Effector CD4-positive, alpha-beta T cell (primary cell): ENCODE data around the gene COL15A1.

Source experiments
- DNase-seq: peaks from one replicate; pipeline ENCODE4 v3.0.0-alpha.2; 2020

The COL15A1 gene

DNA sequence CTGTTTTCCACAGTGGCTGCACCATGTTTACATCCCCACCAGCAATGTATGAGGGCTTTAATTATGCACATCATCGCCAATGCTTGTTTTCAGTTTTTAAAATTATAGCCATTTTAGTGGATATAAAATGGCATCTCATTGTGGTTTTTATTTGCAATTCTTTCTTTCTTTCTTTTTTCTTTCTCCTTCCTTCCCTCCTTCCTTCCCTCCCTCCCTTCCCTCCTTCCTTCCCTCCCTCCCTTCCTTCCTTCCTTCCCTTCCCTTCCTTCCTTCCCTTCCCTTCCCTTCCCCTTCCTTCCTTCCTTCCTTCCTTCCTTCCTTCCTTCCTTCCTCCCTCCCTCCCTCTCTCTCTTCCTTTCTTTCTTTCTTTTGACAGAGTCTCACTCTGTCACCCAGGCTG lies 6.6 kb downstream of the COL15A1 start:
- DNase-seq, result no peak

DNA sequence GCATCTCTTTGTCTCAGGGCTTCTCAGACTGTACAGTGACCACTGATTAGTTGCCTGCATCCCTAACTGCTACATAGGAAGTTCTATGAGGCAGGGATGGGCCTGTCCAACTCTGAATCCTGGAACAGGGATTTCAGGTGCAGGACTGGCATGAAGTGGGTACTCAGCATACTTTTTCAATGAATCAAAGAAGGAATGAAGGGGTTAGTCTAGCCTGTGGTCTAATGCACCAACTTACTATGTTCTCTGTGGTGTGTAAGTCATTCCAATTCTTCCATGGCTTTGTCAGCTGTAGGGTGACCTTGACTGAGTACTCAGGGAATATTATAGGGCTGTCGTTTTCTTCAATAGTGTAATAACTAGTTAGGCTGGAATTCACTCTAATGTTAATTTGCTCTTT lies 8.3 kb downstream of the COL15A1 start:
- DNase-seq, result no peak

DNA sequence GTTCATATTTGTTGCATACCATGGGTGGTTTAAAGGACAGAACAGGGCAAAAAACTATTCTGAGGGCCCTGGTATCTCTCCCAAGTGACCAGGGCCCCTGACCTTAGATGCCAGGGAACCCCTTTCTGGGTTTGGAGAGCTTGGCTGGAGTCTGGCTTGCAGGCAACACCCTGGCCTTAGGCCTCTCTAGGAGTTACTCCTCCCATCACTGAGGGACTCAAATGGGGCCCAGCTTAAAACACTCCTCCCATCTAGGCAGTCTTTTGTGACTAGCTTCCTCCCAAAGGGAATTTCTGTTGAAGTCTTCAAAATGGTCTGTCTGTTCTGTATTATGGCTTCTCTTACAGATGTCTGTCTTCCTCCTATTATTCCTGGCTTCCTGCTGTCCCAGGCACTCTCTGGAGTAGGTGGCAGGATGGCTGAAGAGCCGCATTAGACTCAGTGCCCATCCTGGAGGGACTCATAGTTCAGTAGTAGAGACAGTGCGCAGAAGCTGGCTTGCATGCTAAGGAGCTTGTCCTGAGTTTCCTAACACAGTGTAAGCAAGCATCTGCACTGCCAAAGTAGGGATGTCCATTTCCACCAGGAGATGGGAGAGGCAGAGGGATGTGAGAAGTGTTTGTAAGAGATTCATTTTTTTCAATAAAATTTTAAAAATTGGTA lies 10.0 kb downstream of the COL15A1 start:
- no peak for DNase-seq

DNA sequence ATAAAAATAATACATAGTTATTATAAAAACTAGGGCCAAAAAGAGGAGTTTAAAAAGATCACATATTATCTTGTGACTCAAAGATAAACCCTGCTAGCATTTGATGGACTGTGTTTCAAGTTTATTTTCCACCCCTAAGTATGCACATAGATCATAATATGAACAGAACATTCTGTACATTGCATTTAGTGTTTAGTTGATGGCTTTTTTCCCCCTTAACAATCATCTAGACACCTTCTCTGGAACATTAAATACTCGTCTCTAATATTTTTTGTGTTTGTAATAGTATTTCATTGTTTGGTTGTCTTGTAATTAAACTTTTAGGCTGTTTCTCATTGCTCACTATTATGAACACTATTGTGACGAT lies 10.5 kb downstream of the COL15A1 start:
- DNase-seq, result no peak

DNA sequence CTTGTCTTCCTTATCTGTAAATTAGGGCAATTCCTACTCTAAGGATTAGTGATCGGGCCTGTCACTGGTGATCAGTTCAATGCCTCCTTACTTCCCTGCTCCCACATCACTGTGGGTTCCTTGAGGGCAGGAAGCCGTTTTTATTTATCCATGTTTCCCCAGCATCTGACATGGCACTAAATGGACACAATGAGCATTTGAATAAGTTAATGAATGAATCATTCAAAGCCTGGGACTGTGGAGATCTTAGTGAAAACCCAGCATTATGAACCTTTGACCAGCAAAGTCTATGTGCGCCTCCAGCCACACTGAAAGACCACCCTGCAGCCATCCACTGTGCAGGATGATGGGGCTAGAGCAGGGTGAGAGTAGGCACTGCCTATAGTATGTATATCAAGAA lies 11.6 kb downstream of the COL15A1 start:
- DNase-seq, result no peak

DNA sequence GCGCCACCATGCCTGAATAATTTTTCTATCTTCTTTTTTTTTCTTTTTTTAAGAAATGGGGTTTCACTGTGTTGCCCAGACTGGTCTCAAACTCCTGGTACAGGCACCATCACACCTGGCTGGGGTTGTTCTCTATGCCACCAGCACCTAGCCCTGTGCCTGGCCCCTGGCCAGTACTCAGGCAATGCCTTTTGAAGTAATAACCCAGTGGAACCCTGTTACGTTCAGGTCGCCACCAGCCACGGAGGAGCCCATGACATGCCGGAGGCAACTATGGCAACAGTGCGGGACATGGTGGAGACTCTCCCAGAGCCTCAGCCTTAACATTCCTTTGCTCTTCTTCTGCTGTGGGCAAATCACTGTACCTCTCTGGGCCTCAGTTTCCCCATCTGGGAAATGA lies 14.1 kb downstream of the COL15A1 start:
- no peak for DNase-seq

DNA sequence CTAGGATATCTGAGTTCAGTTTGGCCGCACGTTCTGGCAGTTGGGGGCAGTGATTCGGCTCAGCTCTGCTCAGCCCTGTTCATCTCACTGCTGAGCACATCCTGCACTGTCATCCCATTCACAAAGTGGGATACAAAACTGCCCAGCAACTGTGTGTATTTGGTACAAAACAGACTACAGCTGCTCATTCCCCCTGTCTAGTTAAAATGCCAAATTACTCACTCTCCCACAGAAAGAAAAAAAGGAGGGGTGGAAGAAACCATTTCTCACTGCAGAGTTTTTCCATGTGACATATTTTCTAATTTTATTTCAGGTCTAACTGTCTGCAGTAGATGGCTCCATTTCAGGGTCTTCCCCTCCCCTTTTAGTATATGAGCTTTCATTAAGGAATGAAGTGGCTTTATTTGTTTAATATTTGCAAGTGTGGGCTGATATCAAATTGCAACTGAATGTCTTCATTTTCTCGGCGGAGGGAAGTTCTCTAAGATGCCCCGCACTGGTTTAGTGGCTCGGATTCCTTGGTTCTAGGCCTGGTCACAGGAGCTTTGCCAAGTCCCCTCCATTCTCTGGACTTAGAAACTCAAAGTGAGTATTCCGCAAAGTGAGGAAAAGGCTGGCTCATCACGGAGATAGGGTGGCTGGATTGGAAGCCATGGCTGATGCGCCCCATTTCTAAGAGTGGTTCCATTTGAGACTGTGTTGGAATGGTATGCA lies 14.7 kb downstream of the COL15A1 start:
- DNase-seq, result no peak

DNA sequence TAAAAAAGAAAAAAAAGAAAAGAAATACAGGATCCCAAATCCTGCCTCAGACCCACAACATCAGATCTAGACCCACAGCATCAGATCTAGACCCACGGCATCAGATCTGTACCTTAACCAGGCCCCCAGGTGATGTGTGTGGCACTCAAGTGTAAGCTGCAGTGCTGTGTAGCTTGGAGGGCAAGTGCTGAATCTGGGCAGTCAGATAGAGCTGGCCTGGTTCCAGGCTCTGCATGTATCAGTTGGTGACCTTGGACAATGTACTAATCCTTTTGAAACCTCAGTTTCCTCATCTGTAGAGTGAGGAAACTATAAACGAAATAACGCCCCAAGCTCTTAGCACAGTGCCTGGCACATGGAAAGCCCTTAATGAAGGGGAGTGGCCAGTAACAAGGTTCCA lies 16.7 kb downstream of the COL15A1 start:
- no peak for DNase-seq

DNA sequence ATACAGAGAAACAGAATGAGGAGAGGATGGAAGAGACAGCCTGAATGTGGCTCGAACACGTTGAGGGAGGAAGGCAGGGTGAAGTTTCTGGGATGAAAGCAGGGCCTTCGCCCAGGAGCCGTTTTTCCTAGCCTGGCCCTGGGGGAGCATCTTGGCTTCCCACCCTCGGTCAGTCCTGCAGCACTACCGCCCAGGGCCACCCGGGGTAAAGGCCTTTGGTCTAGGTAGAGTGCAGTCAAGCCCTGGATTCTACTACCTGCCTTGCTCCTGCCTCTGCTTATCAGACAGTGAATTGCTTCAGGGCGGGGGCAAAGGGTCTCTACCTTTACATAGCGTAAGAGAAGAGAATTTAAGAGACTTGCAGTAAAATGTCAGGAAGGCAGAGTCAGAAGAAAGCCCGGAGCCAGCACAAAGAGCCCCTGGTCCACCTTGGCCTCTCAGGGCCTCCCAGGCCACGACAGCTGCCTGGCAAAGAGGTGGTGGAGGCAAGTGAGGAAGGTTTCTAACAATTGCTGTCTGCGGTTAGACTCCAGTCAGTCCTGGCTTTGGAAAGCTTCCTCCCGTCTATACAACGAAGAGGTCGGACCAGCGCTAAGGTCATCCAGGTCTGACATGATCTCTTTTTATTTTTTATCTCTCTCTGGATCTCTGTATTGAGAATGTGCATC lies 17.9 kb downstream of the COL15A1 start:
- no peak for DNase-seq

DNA sequence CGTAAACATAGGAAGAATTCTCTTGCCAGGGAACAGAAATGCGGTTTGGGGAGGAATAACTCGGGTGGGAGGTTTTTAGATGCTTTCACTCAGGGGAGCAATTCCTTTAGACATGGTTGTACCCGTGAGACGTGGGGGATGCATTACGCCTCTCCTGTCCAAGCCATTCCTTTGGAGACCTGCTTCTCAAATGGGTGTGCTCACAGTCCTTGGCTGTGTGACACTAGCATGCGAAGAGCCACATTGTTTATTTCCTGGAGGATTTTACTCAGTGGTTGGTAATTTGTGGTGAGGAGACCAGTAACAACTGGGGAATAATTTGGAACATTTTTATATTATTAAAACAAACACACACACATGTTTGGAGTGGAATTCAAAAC lies 18.5 kb downstream of the COL15A1 start:
- DNase-seq, result no peak

DNA sequence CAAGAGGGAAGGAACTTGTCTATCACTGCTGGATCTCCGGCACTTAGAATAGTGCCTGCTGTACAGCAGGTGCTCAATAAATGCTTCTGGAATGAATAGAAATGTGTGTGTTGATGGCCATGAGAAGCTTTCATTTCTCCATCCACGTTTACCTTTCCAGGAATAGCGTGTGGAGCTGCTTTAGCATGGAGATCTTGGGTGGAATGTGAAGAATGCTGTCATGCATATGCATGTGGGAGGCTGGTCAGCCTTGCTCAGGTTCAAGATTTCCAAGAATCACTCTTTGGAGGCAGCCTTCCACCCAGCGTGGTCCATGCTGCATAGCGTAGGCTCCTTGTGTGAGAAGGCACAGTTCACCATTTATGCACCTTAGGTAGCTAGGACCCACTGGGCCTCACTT lies 19.2 kb downstream of the COL15A1 start:
- no peak for DNase-seq

DNA sequence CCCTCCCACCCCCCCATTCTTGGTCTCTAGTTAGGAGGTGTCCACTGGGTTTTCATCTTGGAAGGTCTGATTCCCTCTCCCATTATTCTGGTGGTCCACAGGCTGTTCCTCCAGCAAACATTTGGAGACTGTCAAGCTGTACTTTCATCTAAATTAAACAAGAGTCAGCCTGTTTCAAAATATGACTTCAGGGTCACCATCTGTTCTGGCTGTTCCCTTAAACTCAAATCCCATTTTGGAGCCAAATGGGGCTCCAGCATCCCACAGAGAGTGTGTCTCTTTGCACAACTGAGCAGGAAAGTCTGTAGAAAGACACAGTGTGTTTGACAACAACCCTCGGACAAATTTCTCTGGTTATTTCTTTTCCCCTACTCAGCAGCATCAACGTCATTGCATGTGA lies 20.5 kb downstream of the COL15A1 start:
- no peak for DNase-seq

DNA sequence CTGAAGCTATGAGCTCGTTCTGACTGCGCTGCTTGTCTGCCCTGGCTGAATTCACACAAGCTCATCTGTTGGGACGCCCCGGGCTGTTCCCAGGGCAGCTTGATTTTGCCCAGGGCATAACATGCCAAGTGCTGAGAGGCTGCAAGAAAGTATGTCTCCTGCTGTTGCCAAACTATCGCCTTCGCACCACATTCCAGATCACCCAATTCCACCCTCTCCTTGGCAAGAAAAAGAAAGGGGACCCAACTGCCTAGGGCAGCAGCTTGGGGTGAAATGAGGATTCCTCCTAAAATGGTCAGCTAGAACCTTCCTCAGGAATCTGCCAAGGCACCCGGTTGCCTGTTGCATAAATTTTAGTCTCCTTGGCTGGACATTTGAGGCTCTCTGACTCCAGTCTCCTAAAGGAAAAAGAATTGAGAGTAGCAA lies 21.2 kb downstream of the COL15A1 start:
- DNase-seq, result no peak

DNA sequence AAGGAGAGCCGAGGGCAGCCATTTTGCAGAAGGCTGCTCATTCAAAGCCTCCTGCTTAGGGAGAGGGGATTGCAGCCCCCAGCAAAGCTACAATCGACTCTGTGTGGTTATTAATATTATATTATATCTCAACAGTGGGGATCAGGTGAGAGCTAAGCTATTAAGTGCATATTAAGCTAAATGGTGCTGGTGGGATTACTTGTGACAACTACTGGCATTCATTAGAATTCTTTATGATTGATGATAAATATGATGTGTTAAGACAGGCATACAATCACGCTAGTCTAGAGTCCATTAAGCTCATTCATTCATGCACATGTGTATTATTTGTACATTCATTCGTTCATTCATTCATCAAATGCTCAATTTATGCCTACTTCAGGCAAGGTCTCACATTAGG lies 23.0 kb downstream of the COL15A1 start:
- no peak for DNase-seq

DNA sequence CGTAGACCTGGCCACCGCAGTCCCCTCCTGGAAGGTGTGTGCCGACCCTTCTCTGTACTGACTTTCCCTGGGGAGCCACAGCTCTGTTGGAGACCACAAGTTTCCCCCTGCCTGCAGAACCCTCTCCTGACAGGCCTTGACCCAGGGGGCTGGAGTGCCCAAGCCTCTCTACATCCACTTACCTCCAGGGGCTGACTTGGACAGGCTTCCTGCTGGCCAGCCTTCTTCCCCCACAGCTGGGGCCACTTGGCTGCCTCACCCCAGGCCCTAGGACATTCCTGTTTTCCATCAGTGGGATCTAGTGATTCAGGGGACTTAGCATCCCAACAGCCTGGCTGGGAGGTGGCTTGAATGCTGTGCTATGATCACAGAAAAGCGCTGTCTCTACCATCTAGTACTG lies 23.6 kb downstream of the COL15A1 start:
- no peak for DNase-seq

DNA sequence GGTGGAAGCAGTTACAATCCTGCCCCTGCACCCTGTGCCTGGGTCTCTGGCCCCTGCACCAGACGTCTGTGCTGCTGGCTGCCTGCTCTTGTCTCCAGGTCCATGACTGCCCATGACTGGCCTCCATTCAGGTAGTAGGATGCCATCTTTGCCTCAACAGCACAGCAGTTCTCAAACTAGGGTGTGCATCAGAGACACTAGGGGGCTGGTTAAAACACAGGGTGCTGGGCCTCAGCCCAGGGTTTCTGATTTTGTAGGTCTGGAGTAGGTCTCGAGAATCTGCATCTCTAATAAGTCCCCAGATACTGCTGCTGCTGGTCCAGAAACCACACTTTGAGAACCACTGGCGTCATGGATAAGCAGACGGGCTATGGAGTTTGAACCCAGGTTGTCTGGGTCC lies 24.0 kb downstream of the COL15A1 start:
- DNase-seq, result no peak

DNA sequence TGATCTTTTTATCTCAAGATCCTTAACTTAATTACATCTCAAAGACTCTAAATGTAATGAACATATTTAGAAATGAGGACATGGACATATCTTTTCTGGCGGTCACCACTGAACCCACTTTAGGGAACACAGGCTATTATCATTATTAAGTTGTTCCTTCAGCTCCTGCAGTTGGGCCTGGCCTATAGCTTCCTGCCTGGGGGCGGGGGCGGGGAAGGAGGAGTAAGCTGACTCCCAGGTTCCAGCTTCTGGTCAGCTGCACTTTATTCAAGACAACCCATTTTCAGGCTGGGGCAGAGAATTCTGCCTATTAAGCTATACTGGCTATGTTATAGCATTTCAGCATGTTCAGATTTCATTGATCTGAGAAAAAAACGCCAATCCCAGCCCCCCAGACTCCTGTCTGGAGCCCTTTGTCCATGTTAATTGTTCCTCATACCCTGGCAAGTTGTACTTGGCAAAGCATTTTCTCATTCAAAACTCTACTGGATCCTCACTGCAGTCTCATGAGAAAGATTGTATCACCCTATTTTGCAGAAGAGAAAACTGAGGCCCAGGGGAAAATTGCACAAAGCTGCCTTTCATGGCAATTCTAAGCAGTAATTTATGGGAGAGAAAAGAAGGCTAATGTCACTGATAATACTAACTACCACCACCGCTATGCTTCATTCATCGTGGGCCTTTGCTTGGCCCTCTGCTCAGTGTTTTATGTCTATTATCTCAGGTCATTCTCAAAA lies 25.1 kb downstream of the COL15A1 start:
- DNase-seq, result no peak

DNA sequence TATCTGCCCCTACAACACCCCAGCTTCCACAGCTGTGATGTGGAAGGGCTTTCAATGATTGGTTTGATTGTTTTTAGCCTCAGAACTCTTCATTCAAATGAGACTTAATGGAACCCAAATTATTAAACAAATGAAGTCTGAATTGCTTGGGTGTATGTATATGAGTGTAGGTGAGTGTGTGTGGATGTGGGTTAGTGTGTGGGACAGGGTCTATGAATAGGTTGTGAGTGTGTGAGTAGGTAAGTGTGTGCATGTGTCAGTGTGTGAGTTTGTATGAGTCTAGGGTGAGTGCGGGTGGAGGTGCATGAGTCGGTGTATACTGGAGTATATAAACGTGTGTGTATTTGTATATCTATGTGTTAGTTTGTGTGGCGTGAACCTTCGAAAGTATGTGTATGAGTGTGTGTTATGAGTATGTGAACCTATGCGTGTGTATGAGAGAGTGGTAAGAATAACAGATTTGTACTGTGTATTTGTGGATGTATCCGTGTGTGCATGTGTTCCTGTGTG lies 26.9 kb downstream of the COL15A1 start:
- no peak for DNase-seq

DNA sequence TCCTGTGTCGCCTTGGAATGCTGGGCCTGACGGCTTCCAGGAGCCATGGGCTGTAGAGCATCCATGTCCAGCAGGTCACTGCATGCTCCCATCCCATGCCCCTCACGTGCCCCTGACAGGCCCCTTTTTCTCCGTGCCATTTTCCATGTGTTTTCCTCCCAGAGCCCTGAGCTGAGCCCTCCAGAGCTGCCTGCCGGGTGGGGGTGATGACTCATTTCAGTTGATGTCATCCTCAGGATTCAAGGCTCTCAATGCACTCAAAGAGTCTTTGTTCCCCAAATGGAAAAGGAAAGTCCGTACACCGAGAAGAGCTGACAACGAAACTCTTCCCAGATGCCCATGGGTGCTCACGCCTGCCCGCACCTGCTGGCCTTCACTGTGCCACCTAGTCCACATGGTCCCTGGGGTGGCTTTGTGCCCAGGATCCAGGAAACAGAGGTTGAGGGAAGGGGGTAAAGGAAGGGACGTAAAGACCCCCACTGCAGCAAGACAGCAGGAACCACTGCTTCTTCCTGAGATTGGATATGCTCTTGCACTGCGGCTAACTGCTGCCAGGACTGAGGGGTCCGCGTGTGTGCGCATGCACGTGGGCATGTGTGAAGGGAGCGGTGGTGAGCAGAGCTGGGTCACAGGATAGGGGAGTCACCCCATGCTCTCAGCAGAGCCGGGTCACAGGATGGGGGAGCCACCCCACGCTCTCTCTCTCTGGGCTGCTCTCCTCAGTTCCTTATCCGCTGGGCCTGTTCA lies 27.6 kb downstream of the COL15A1 start:
- no peak for DNase-seq

DNA sequence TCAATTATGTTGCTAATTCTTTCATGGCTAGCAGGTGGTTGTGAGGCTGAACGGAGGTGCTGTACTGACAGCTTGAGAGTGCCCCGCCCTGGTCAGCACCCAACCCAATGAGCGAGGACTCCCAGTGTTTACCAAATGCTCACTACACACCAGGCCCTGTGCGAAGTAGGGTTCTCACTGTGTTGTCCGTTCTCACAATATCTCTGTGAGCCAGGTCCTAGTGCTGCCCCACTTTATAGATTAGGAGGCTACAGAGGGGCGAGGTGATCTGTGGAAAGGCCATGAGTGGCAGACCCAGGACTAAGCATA lies 28.2 kb downstream of the COL15A1 start:
- no peak for DNase-seq

DNA sequence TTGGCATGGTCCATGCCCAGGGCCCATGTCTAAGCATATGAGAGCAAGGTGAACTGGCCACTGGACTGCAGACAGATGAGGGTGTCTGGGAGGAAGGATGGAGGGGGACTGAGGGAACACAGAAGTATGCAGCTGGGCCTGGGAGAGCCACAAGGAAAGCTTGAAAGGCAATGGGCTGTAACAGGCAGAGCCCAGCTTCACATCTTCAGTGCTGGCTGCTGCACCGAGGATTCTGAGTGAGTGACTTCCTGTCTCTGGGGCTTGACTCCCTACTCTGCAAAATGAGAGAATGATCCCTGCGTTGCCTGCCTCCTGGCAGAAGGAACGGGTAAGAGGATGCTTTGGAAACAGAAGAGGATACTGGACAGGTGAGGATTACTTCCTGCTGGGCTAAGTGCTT lies 29.0 kb downstream of the COL15A1 start:
- no peak for DNase-seq

DNA sequence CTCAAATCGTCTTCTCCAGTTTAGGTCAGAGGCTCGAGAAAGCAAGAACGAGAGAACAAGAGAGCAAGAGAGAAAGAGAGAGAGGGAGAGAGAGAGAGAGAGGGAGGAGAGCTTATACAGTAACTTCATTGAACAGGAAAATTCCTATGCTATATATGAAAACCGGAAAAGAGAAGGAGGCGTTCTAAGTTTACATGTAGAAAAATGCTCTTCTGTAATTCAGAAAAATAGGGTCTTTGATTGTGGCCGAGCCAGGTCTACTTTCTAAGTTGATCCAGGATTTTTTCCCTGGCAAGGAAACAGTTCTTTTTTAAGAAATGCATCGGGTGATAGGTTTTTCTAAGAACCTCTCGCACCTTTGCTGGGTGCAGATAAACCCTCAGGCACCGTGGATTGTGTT lies 29.5 kb downstream of the COL15A1 start:
- DNase-seq, result no peak

DNA sequence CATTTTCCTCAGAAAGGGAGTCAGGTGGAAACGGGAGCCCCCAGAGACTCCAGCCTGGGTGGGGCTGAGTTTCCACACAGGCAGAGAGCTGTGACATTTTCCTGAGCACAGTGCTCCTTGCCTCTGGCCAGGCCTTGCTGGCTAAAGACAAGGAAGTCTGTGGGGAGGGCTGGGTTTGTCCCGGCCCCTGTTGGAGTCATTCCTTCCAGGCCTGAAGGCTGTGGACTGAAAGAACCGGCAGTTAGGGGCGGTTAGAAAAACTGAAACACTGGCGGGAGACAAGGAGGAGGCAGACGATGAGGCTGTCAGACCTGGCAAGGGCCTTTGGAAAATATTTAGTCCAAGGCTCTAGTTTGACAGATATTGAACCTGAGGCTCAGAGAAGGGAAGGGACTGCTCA lies 29.9 kb downstream of the COL15A1 start:
- no peak for DNase-seq
